GM23248 (cell line): Measurements from ENCODE around the gene ZC3H12D.
"Not testable (repeated sequence)": the region's sequence is repeated elsewhere in the genome, so short reads cannot be mapped to it uniquely, and the experiment has no call there.

ENCODE experiments used
- EZH2 ChIP-seq: fragments of 200-600 bp; sonication (generic); IDR thresholded peaks from 2 replicates; pipeline ENCODE4 v1.6.1; 2018; ENCODE audit warnings: antibody characterized with exemption, mild to moderate bottlenecking; ENCODE audit not compliant: insufficient read depth, poor library complexity, severe bottlenecking
- EZH2phosphoT487 ChIP-seq: fragments of 200-600 bp; sonication (generic); IDR thresholded peaks from 2 replicates; pipeline ENCODE4 v1.6.1; 2018; ENCODE audit warnings: antibody characterized with exemption, moderate library complexity, mild to moderate bottlenecking, low read depth; ENCODE audit not compliant: insufficient read depth

- TF ChIP-seq EZH2, EZH2phosphoT487: not testable (repeated sequence)
Measured at GRCh38 chr6:149460249-149460648, 24.6 kb downstream of the ZC3H12D start.
